PC-9 (cell line): ENCODE data around the gene DLGAP4. TPM values are rescaled to one million over a fixed set of nuclear protein-coding genes. Genes with fewer than 3 reads are reported as not detected.

Experiments used
- BruUV-seq: library from RNA; stranded (reverse); fragments of 400-500 nt; replicated peaks from 2 replicates; lab custom pipeline; 2021; lab: Mats Ljungman, UMichigan
- CTCF ChIA-PET: fragments of 300-600 bp; sonication (Branson Sonifier 250); formaldehyde crosslinking; loops from one replicate; lab custom pipeline; 2022; ENCODE audit warnings: antibody characterized with exemption; lab: Charles Lee
- POLR2A ChIA-PET: fragments of 300-600 bp; sonication (Branson Sonifier 250); formaldehyde crosslinking; loops from one replicate; lab custom pipeline; 2022; ENCODE audit warnings: antibody characterized with exemption; ENCODE audit not compliant: unreplicated experiment; lab: Charles Lee
- DNase-seq, 2 experiments: peaks; one replicate each; pipeline versions ENCODE4 v3.0.0 to v3.0.0-alpha.2; 2015 to 2022; ENCODE audit warnings: mixed read lengths in 1 of 2
- H2AFZ ChIP-seq: fragments of 200-600 bp; sonication (generic); 2 replicates; pipeline ENCODE4 v1.8.1; 2017; ENCODE audit warnings: antibody characterized with exemption
- H3F3A ChIP-seq: fragments of 200-600 bp; sonication (generic); 2 replicates; pipeline ENCODE4 v1.8.1; 2017; ENCODE audit warnings: antibody characterized with exemption, mild to moderate bottlenecking, low read depth; ENCODE audit not compliant: insufficient read depth
- H3K27ac ChIP-seq: fragments of 200-600 bp; sonication (generic); 2 replicates; pipeline ENCODE4 v1.6.1; 2016; ENCODE audit warnings: mixed run types
- H3K27me3 ChIP-seq: fragments of 200-600 bp; sonication (generic); 2 replicates; pipeline ENCODE4 v1.6.1; 2016; ENCODE audit warnings: low read depth, mixed run types; ENCODE audit not compliant: insufficient read depth
- H3K36me3 ChIP-seq: fragments of 200-600 bp; sonication (generic); 2 replicates; pipeline ENCODE4 v1.6.1; 2016; ENCODE audit warnings: low read depth, mixed run types
- H3K4me1 ChIP-seq: fragments of 200-600 bp; sonication (generic); replicated peaks from 2 replicates; pipeline ENCODE4 v1.6.1; 2016; ENCODE audit warnings: mixed run types; ENCODE audit not compliant: insufficient read depth
- H3K4me2 ChIP-seq: fragments of 200-600 bp; sonication (generic); 2 replicates; pipeline ENCODE4 v1.6.1; 2017; ENCODE audit warnings: mixed run types
- H3K4me3 ChIP-seq: fragments of 200-600 bp; sonication (generic); 2 replicates; pipeline ENCODE4 v1.6.1; 2016; ENCODE audit warnings: mixed run types
- H3K79me2 ChIP-seq: fragments of 200-600 bp; sonication (generic); 2 replicates; pipeline ENCODE4 v1.6.1; 2017; ENCODE audit warnings: low read depth, mixed run types
- H3K9me2 ChIP-seq: fragments of 200-600 bp; sonication (generic); 2 replicates; pipeline ENCODE4 v1.8.1; 2017; ENCODE audit warnings: mild to moderate bottlenecking; ENCODE audit not compliant: insufficient read depth
- H3K9me3 ChIP-seq: fragments of 200-600 bp; sonication (generic); 2 replicates; pipeline ENCODE4 v1.8.1; 2016; ENCODE audit warnings: low read depth; ENCODE audit not compliant: insufficient read depth
- H4K20me1 ChIP-seq: fragments of 200-600 bp; sonication (generic); 2 replicates; pipeline ENCODE4 v1.8.1; 2017; ENCODE audit not compliant: insufficient read depth
- CTCF ChIP-seq: fragments of 200-600 bp; sonication (generic); conservative IDR thresholded peaks from 2 replicates; pipeline ENCODE4 v1.6.1; 2017; ENCODE audit warnings: mixed run types, antibody characterized with exemption, mild to moderate bottlenecking, moderate library complexity
- EZH2 ChIP-seq: fragments of 200-600 bp; sonication (generic); IDR thresholded peaks from 2 replicates; pipeline ENCODE4 v1.8.0; 2017; ENCODE audit warnings: antibody characterized with exemption, low read depth
- intact Hi-C: fragments of 100-400 bp; cut with micrococcal nuclease; formaldehyde crosslinking; loops from one replicate; pipeline ENCODE4 v1.10.0; 2022; ENCODE audit not compliant: unreplicated experiment
- total RNA-seq: library from RNA; stranded (reverse); gene quantifications from 2 replicates; pipeline ENCODE4 v1.2.3, GENCODE V29; 2021

DLGAP4 gene
- total RNA-seq, 1 experiment from 2014 or later: 62.6 TPM

- H3K9me2 ChIP-seq: no peaks in the 10 kb centered on the region
- ChIA-PET POLR2A (no interaction called here), CTCF (no interaction called here)
- no peak overlapping the region for H2AFZ ChIP-seq
- peaks cover 6% of the 10 kb centered on the region for H3K27me3 ChIP-seq
- TF ChIP-seq CTCF: no peak
- TF ChIP-seq EZH2: no peak
- H3K27ac ChIP-seq: no peak overlapping the region
- intact Hi-C loops: no loop called here
- H3K4me1 ChIP-seq: no peaks in the 10 kb centered on the region
- H3K4me3 ChIP-seq: no peak overlapping the region
- no peaks in the 10 kb centered on the region for H3K79me2 ChIP-seq
- no peak overlapping the region for H3K4me2 ChIP-seq
- BruUV-seq: no TSS peak
- H3K9me3 ChIP-seq: no peaks in the 10 kb centered on the region
- H3F3A ChIP-seq: no peaks in the 10 kb centered on the region
- H4K20me1 ChIP-seq: no peaks in the 10 kb centered on the region
- no peaks in the 10 kb centered on the region for H3K36me3 ChIP-seq
- no peak for DNase-seq
Measured at GRCh38 chr20:36269507-36269906, 36.6 kb upstream of the DLGAP4 start.

DNA sequence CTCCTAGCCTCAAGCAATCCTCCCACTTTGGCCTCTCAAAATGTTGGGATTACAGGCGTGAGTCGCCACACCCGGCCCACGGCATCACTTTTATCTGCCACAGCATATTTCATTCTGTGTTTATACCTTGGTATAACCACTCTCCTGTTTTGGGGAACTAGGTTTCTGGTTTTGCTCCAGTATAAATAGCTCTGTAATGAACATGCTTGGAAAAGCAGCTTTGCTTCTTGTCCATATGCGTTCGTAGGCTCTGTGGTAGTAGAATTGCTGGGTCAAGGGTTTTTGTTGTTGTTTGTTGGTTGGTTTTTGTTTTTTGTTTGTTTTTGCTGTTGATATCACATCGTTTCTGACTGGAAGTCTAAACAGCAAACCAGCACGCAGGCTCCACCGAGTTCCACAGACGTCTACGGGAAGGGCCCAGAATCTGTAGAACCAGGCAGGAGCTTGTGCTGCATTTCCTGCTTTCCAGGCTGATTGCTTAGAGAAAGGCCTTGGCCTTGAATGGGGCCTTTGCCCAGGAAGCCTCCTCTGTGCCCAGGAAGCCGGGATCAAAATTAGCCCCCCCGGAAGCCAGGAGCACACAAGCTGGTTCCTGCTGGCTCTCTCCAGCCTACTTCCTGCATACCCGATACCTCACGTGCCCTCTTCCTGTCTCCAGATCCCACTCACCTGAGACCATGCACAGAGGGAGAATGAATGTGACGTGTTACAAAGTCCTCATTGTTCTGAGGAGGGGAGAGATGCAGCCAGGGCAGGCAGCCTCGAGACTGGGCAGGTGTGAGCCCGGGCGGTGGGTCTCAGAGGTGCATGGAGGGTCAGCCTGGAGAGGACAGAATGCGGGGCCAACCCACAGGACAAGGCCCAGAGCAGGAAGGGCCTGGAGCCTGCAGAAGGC, 35.1 kb upstream of the DLGAP4 start:
- no peak overlapping the region for H3K4me3 ChIP-seq
- no peak for TF ChIP-seq CTCF
- TF ChIP-seq EZH2: no peak
- no peaks in the 10 kb centered on the region for H3K9me2 ChIP-seq
- BruUV-seq: no TSS peak
- no peak for DNase-seq
- H3K36me3 ChIP-seq: no peaks in the 10 kb centered on the region
- no peak overlapping the region for H2AFZ ChIP-seq
- H3K4me2 ChIP-seq: no peak overlapping the region
- no peaks in the 10 kb centered on the region for H3F3A ChIP-seq
- intact Hi-C loops: no loop called here
- ChIA-PET CTCF (no interaction called here), POLR2A (no interaction called here)
- no peaks in the 10 kb centered on the region for H3K9me3 ChIP-seq
- no peaks in the 10 kb centered on the region for H3K4me1 ChIP-seq
- H3K79me2 ChIP-seq: no peaks in the 10 kb centered on the region
- no peak overlapping the region for H3K27ac ChIP-seq
- peaks cover 9% of the 10 kb centered on the region for H3K27me3 ChIP-seq
- no peaks in the 10 kb centered on the region for H4K20me1 ChIP-seq

DNA sequence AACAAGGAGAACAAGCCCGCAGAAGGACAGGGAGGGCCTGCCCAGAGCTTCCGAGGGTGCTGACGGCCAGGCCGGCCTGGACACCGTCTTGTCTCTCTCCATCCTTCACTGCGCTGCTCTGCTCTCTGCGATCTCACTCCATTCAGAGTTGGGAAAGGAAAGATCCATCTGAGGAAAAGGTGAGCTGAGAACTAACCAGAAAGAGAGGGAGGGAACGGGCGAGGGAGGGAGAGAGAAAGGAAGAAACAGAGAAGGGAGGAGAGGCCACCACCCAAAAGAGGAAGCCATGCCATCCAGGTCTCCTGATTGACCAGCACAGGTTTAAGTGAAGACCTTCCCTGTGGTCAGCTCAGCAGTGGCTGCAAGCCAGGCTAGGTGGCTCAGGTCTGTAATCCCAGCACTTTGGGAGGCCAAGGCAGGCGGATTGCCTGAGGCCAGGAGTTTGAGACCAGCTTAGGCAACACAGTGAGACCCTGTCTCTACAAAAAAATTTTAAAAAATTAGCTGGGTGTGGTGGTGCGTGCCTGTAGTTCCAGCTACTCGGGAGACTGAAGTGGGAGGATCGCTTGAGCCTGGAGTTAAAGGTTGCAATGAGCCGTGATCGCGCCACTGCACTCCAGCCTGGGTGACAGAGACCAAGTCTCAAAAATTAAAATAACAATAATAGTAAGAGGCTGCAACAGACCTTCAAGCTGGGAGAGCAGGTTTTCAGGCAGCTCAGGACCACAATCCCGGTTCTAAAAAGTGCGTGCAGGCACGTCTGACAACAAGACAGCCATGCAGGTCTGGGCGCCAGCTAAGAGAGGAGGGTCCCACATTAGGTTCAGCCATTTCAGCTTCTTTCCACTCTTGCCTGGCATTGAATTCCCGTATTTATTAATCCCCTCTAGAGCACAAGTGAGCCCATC, 34.2 kb upstream of the DLGAP4 start:
- POLR2A ChIA-PET: interaction anchor here (0.7 kb wide), 1 partner anchor 75 kb away, joined by 3 read pairs; no protein-coding TSS in a partner anchor
- Histone ChIP-seq H3K36me3 (no peaks in the 10 kb centered on the region), H3K27ac (no peak overlapping the region), H3K79me2 (no peaks in the 10 kb centered on the region), H4K20me1 (no peaks in the 10 kb centered on the region), H3K27me3 (peaks cover 15% of the 10 kb centered on the region), H3K4me1 (no peaks in the 10 kb centered on the region), H3F3A (no peaks in the 10 kb centered on the region), H3K9me3 (no peaks in the 10 kb centered on the region), H3K4me3 (no peak overlapping the region), H2AFZ (no peak overlapping the region), H3K9me2 (no peaks in the 10 kb centered on the region), H3K4me2 (no peak overlapping the region)
- CTCF ChIA-PET: no interaction called here
- no TSS peak for BruUV-seq
- no peak for TF ChIP-seq CTCF
- TF ChIP-seq EZH2: no peak
- DNase-seq: no peak
- intact Hi-C loops: no loop called here
